Stomach (tissue), 4 donors: Measurements from ENCODE around the gene OSTC.

ENCODE experiments used
- POLR2A ChIP-seq, 4 donors: fragments of 450-650 bp; IDR thresholded peaks; one replicate each; pipeline ENCODE4 v1.6.1; 2016; ENCODE audit warnings: antibody characterized with exemption in 4 of 4, control low read depth in 2 of 4, mild to moderate bottlenecking in 1 of 4, moderate library complexity in 1 of 4
- POLR2AphosphoS5 ChIP-seq, 3 donors: sonication (generic); formaldehyde crosslinking; IDR thresholded peaks; one replicate each; pipeline ENCODE4 v1.6.1; 2016; ENCODE audit warnings: antibody characterized with exemption in 3 of 3
- TF ChIP-seq, protein P1 (sequence below), 7 experiments: fragments of 450-650 bp in 4 of 7; fragments of 200-600 bp in 3 of 7; sonication (generic) in 3 of 7; IDR thresholded peaks; one replicate each; pipeline ENCODE4 v1.5.1; 2016 to 2019; ENCODE audit warnings: antibody characterized with exemption in 7 of 7, control low read depth in 2 of 7, mild to moderate bottlenecking in 1 of 7

DNA sequence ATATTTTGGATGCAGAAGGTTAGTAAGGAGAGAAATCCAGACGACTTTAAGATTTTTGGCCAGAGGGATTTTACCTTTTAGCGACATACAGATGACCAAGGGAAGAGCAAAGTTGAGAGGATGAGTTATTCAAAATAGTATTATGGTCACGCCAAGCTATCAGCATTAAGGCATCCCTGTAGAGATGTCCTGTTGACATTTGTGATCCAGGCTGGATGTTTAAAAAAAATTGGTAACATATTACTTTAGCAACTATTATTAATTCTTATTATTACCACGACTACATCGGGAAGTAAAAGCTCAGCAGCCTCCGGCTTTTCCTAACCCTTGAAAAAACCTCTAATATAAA is 562 bp upstream of the OSTC start:
- TF ChIP-seq POLR2A (IDR thresholded peaks at IDR 0.05) (no peak), POLR2AphosphoS5 (IDR thresholded peaks at IDR 0.05) (no peak)
- TF ChIP-seq, protein P1, sequence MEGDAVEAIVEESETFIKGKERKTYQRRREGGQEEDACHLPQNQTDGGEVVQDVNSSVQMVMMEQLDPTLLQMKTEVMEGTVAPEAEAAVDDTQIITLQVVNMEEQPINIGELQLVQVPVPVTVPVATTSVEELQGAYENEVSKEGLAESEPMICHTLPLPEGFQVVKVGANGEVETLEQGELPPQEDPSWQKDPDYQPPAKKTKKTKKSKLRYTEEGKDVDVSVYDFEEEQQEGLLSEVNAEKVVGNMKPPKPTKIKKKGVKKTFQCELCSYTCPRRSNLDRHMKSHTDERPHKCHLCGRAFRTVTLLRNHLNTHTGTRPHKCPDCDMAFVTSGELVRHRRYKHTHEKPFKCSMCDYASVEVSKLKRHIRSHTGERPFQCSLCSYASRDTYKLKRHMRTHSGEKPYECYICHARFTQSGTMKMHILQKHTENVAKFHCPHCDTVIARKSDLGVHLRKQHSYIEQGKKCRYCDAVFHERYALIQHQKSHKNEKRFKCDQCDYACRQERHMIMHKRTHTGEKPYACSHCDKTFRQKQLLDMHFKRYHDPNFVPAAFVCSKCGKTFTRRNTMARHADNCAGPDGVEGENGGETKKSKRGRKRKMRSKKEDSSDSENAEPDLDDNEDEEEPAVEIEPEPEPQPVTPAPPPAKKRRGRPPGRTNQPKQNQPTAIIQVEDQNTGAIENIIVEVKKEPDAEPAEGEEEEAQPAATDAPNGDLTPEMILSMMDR (IDR thresholded peaks at IDR 0.05) = no peak
